ENCODE measurements around the gene HMG20A. TPM values are rescaled to one million over a fixed set of nuclear protein-coding genes. Genes with fewer than 3 reads are reported as not detected.
"Not testable (repeated sequence)": the region's sequence is repeated elsewhere in the genome, so short reads cannot be mapped to it uniquely, and the experiment has no call there.

The HMG20A gene
- total RNA-seq, 3 donors from 2014 or later (not counting 1 experiment from before 2014, with no cell fraction given) = 48.4 to 71.0 (median 53.9) TPM

GRCh38 chr15:77402740-77403379 is 17.8 kb upstream of the HMG20A start:
- no peak overlapping the region for H3K27ac ChIP-seq (ENCODE audit: low read length)
- Mint-ChIP-seq H3K27me3 (ENCODE audit: low read depth in 2 of 2) (no peaks in the 10 kb centered on the region), H3K36me3 (peaks cover 9% of the 10 kb centered on the region), H3K9me3 (peaks cover 6% of the 10 kb centered on the region in 2 donors), H3K27ac (no peak overlapping the region), H3K4me3 (no peak overlapping the region), H3K4me1 (peaks cover 30 to 35% of the 10 kb centered on the region in 2 donors)
- H3K4me3 ChIP-seq (ENCODE audit: low read length) = no peak overlapping the region
- 87% methylated on average over 1 of the region's 1 CpG for WGBS (ENCODE audit: insufficient coverage)
- ATAC-seq (no peak), DNase-seq (no peak)
- no peaks in the 10 kb centered on the region for H3K27me3 ChIP-seq (ENCODE audit: control insufficient read depth, insufficient read depth, low read length)
- intact Hi-C loops (cut with micrococcal nuclease) = no loop called here
- H3K9me3 ChIP-seq (ENCODE audit: control insufficient read depth, insufficient read depth, low read length) = no peaks in the 10 kb centered on the region
- no peaks in the 10 kb centered on the region for H3K36me3 ChIP-seq (ENCODE audit: control insufficient read depth, insufficient read depth, low read length)
- no peaks in the 10 kb centered on the region for H3K4me1 ChIP-seq (ENCODE audit: control insufficient read depth, insufficient read depth, low read length)
- TF ChIP-seq CTCF (IDR thresholded peaks at IDR 0.05) = no peak

GRCh38 chr15:77406173-77406759 is 14.4 kb upstream of the HMG20A start:
- H3K27me3 Mint-ChIP-seq (ENCODE audit: low read depth in 2 of 2); H3K9me3 ChIP-seq (ENCODE audit: control insufficient read depth, insufficient read depth, low read length); H3K4me3 Mint-ChIP-seq; H3K36me3 Mint-ChIP-seq; ATAC-seq; DNase-seq; intact Hi-C loops (cut with micrococcal nuclease); H3K4me1 ChIP-seq (ENCODE audit: control insufficient read depth, insufficient read depth, low read length); H3K4me3 ChIP-seq (ENCODE audit: low read length); H3K27ac ChIP-seq (ENCODE audit: low read length); H3K9me3 Mint-ChIP-seq; H3K27me3 ChIP-seq (ENCODE audit: control insufficient read depth, insufficient read depth, low read length); H3K36me3 ChIP-seq (ENCODE audit: control insufficient read depth, insufficient read depth, low read length): not testable (repeated sequence)
- whole genome bisulfite sequencing (ENCODE audit: insufficient coverage) = 100% methylated on average over 1 of the region's 1 CpG
- Mint-ChIP-seq H3K4me1 (peaks cover 44 to 47% of the 10 kb centered on the region in 2 donors), H3K27ac (peak overlapping the region in 1 of 2 donors; percentile 73)

DNA sequence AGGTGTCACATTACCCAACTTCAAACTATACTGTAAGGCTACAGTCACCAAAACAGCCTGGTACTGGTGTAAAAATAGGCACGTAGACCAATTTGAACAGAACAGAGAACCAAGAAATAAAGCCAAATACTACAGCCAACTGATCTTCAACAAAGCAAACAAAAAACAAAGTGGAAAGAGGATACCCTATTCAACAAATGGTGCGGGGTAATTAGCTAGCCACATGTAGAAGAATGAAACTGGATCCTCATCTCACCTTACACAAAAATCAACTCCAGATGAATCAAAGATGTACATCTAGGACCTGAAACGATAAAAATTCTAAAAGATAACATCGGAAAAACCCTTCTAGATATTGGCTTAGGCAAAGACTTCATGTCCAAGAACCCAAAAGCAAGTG is 13.8 kb upstream of the HMG20A start:
- Mint-ChIP-seq H3K27me3 (ENCODE audit: low read depth in 2 of 2) (no peaks in the 10 kb centered on the region), H3K4me1 (peaks cover 38 to 41% of the 10 kb centered on the region in 2 donors), H3K9me3 (no peaks in the 10 kb centered on the region), H3K36me3 (no peaks in the 10 kb centered on the region), H3K4me3 (no peak overlapping the region), H3K27ac (peak overlapping the region in 1 of 2 donors; percentile 73)
- 93% methylated on average over 4 of the region's 4 CpGs for WGBS (ENCODE audit: insufficient coverage)
- intact Hi-C loops (cut with micrococcal nuclease) = no loop called here
- no peaks in the 10 kb centered on the region for H3K9me3 ChIP-seq (ENCODE audit: control insufficient read depth, insufficient read depth, low read length)
- H3K27ac ChIP-seq (ENCODE audit: low read length) = no peak overlapping the region
- TF ChIP-seq CTCF (IDR thresholded peaks at IDR 0.05) = no peak
- H3K4me3 ChIP-seq (ENCODE audit: low read length) = no peak overlapping the region
- H3K36me3 ChIP-seq (ENCODE audit: control insufficient read depth, insufficient read depth, low read length) = no peaks in the 10 kb centered on the region
- H3K27me3 ChIP-seq (ENCODE audit: control insufficient read depth, insufficient read depth, low read length) = no peaks in the 10 kb centered on the region
- ATAC-seq (no peak), DNase-seq (no peak)
- peaks cover 8% of the 10 kb centered on the region for H3K4me1 ChIP-seq (ENCODE audit: control insufficient read depth, insufficient read depth, low read length)

DNA sequence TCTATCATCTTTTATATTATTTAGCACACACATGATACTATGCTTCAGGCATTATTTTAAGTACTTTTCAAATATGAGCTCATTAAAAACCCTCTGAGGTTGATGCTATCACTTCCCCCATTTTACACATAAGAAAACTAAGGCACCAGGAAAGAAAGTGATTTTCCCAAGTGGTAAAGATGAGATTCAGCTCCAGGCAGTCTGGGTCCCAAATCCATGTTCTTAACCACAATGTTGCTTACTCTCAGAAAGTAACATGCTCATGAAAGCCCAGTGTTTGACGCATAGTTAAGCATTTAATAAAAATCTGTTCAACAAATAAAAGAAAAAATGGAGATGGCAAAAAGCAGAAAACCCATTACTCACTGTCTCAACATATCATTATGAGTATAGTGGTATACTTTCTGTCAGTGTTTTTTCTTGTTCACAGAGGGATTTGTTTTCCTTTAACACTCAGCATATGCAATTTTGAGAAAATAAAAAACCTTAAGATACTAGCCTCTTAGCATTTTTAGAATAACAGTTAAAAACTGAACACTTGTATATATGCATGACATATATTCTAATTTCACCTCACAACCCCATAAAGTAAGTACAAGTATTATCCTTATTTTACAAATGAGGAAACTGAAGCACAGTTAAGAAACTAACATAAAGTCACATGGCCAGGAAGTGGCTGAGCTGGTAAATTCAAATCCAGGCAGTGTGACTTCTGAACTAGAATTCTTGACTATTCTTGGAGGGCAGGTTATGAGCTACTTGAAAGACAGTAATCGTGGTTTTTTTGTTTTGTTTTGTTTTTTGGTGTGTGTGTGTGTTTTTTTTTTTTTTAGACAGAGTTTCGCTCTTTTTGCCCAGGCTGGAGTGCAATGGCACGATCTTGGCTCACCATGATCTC is 11.2 kb upstream of the HMG20A start:
- H3K27ac ChIP-seq (ENCODE audit: low read length) = peak overlapping the region; percentile 49
- H3K27ac Mint-ChIP-seq = peak overlapping the region; percentile 67 to 86
- H3K36me3 ChIP-seq (ENCODE audit: control insufficient read depth, insufficient read depth, low read length) = no peaks in the 10 kb centered on the region
- WGBS (ENCODE audit: insufficient coverage) = 12% methylated on average over 3 of the region's 4 CpGs
- H3K36me3 Mint-ChIP-seq = no peaks in the 10 kb centered on the region
- no peak overlapping the region for H3K4me3 ChIP-seq (ENCODE audit: low read length)
- H3K27me3 Mint-ChIP-seq (ENCODE audit: low read depth in 2 of 2) = no peaks in the 10 kb centered on the region
- ATAC-seq = peak; percentile 86 to 97 (median 94)
- H3K4me1 ChIP-seq (ENCODE audit: control insufficient read depth, insufficient read depth, low read length) = peaks cover 8% of the 10 kb centered on the region
- peaks cover 43% of the 10 kb centered on the region in 2 donors for H3K4me1 Mint-ChIP-seq
- peak in 1 of 2 donors; percentile 60 for DNase-seq
- intact Hi-C loops (cut with micrococcal nuclease) = no loop called here
- peak overlapping the region; percentile 74 for H3K4me3 Mint-ChIP-seq
- H3K9me3 ChIP-seq (ENCODE audit: control insufficient read depth, insufficient read depth, low read length) = no peaks in the 10 kb centered on the region
- no peak for TF ChIP-seq CTCF (IDR thresholded peaks at IDR 0.05)
- H3K9me3 Mint-ChIP-seq = no peaks in the 10 kb centered on the region
- H3K27me3 ChIP-seq (ENCODE audit: control insufficient read depth, insufficient read depth, low read length) = no peaks in the 10 kb centered on the region

DNA sequence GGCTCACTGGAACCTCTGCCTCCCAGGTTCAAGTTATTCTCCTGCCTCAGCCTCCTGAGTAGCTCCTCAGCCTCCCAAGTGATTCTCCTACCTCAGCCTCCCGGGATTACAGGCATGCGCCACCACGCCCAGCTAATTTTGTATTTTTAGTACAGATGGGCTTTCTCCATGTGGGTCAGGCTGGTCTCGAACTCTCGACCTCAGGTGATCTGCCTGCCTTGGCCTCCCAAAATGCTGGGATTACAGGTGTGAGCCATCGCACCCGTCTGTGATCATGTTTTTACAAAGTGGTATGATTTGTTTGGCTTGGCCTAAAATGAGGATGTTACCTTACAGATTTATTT is 10.6 kb upstream of the HMG20A start:
- H3K9me3 Mint-ChIP-seq; H3K4me1 ChIP-seq (ENCODE audit: control insufficient read depth, insufficient read depth, low read length); H3K36me3 ChIP-seq (ENCODE audit: control insufficient read depth, insufficient read depth, low read length); H3K4me3 ChIP-seq (ENCODE audit: low read length); intact Hi-C loops (cut with micrococcal nuclease); ATAC-seq; H3K27me3 ChIP-seq (ENCODE audit: control insufficient read depth, insufficient read depth, low read length); DNase-seq; H3K36me3 Mint-ChIP-seq; H3K9me3 ChIP-seq (ENCODE audit: control insufficient read depth, insufficient read depth, low read length); H3K27me3 Mint-ChIP-seq (ENCODE audit: low read depth in 2 of 2): not testable (repeated sequence)
- Mint-ChIP-seq H3K27ac (peak overlapping the region; percentile 67 to 86), H3K4me3 (peak overlapping the region; percentile 74), H3K4me1 (peaks cover 43% of the 10 kb centered on the region in 2 donors)
- 94% methylated on average over 5 of the region's 7 CpGs for WGBS (ENCODE audit: insufficient coverage)
- H3K27ac ChIP-seq (ENCODE audit: low read length) = peak overlapping the region; percentile 49

Measured in natural killer cell (primary cell).